ELR (cell line): ENCODE measurements around the gene ZNF354C.
"Not testable (repeated sequence)": the region's sequence is repeated elsewhere in the genome, so short reads cannot be mapped to it uniquely, and the experiment has no call there.

Source experiments
- DNase-seq: peaks from one replicate; pipeline ENCODE4 v3.0.0-alpha.2; 2015; ENCODE audit warnings: low read depth

Gene ZNF354C

GRCh38 chr5:179060116-179061008 is at the start of gene ZNF354C:
ZNF354C (plus strand) TSS chr5:179060373; CDS start chr5:179062069, 1,696 bp downstream.
- DNase-seq = peak; percentile 91

- peak; percentile 94 for DNase-seq
Measured at GRCh38 chr5:179023528-179024189, 36.5 kb upstream of the ZNF354C start, which contains the start of gene ZNF879. ZNF879 (plus strand) TSS chr5:179023804; CDS start chr5:179025005, 1,201 bp downstream.

GRCh38 chr5:179033004-179033580 is 27.1 kb upstream of the ZNF354C start:
- DNase-seq = no peak

GRCh38 chr5:179044765-179045164 is 15.4 kb upstream of the ZNF354C start:
- no peak for DNase-seq

- DNase-seq = no peak
Measured at GRCh38 chr5:179051784-179052183, 8.4 kb upstream of the ZNF354C start.

GRCh38 chr5:179054036-179054785 is 6.0 kb upstream of the ZNF354C start:
- no peak for DNase-seq

GRCh38 chr5:179054876-179055275 is 5.3 kb upstream of the ZNF354C start:
- no peak for DNase-seq

GRCh38 chr5:179055436-179055835 is 4.7 kb upstream of the ZNF354C start:
- no peak for DNase-seq

GRCh38 chr5:179055841-179056240 is 4.3 kb upstream of the ZNF354C start:
- DNase-seq = no peak

GRCh38 chr5:179061025-179061424 is 852 bp downstream of the ZNF354C start:
- DNase-seq = no peak

DNA sequence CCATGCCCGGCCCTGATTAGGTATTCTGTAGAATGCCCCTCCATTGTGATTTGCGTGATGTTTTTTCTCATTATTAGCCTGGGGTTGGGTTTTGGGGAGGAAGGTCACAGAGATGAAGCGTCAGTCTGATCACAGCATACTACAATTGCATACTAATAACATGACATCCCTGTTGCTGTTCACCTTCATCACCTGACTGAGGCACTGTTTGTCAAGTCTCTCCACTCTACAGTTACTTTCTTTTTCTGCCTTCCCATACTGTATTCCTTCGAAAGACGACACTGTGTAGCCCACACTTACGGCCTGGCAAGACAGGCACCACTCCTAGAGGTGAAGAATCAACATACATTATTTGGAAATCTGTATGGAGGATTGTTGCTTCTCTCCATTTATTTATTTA is 5.5 kb downstream of the ZNF354C start:
- DNase-seq = no peak

DNA sequence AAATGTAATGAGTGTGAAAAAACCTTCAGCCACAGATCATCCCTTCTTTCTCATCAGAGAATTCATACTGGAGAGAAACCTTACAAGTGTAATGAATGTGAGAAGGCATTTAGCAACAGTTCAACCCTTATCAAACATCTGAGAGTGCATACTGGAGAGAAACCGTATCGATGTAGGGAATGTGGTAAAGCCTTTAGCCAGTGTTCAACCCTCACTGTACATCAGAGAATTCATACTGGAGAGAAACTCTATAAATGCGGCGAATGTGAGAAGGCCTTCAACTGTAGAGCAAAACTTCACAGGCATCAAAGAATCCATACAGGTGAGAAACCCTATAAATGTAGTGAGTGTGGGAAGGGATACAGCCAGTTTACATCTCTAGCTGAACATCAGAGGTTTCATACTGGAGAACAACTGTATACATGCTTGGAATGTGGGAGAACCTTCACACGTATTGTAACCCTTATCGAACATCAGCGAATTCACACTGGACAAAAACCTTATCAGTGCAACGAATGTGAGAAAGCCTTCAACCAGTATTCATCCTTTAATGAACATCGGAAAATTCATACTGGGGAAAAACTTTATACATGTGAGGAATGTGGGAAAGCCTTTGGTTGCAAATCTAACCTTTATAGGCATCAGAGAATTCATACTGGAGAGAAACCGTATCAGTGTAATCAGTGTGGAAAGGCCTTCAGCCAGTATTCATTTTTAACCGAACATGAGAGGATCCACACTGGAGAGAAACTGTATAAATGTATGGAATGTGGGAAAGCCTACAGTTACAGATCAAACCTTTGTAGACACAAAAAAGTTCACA is 19.2 kb downstream of the ZNF354C start:
- DNase-seq = no peak

GRCh38 chr5:179080724-179081123 is 20.6 kb downstream of the ZNF354C start:
- DNase-seq = no peak

- DNase-seq = no peak
Measured at GRCh38 chr5:179089502-179089901, 29.3 kb downstream of the ZNF354C start.

DNA sequence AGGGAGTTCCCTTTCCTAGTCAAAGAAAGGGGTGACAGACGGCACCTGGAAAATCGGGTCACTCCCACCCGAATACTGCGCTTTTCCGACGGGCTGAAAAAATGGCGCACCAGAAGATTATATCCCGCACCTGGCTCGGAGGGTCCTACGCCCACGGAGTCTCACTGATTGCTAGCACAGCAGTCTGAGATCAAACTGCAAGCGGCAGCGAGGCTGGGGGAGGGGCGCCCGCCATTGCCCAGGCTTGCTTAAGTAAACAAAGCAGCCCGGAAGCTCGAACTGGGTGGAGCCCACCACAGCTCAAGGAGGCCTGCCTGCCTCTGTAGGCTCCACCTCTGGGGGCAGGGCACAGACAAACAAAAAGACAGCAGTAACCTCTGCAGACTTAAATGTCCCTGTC is 41.1 kb downstream of the ZNF354C start:
- DNase-seq = not testable (repeated sequence)

DNA sequence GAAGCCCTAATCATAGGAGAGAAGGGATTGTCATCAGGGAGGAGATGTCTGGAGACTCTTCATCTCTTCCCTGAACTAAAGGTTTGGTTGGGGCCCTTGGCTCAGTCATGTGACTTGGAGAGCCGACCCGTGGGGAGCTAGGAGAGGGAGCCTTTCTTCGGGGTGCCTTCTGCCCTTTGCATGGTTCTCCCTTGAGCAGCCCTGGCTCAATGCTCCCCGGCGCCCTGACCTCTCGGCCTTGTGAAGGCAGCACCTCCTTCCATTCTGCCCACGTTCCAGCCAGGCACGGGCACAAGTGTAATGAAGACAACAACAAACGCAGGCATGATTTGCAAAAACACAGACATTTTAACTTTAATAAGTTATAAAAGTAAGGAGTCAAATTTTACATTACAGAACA is 50.4 kb downstream of the ZNF354C start:
- no peak for DNase-seq

GRCh38 chr5:179111267-179112207 is 51.4 kb downstream of the ZNF354C start:
- DNase-seq = no peak

DNA sequence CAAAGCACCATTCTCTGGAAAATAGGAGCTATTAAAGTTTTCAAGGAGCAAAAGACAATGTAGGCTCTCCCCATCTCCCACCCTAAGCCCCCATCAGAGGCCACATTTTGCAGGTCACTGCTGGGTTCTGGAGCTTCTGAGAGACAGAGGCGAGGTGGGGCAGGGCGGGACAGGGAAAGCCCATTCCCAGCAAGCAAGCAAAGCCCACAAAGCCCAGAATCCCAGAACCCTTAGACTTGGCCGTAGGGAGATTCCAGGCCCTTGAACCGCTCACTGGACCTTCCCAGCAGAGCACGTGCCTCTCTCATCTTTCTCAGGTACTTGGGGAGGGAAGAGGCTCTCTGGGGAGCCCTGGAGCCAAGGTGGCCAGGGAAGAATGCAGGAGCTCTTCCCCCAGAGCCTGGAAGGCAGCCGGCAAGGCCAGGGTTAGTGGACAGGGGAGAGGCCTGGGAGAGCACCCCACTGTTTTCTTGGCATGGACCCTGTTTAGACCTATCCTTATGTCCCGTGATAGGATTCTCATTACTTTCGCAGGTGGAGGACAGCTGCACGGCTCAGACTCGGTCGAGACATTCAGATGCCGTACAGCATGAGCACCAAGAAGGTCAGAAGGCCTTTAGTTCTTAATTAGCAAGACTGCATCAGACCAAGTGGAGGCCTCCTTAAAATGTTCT is 52.4 kb downstream of the ZNF354C start:
- no peak for DNase-seq

DNA sequence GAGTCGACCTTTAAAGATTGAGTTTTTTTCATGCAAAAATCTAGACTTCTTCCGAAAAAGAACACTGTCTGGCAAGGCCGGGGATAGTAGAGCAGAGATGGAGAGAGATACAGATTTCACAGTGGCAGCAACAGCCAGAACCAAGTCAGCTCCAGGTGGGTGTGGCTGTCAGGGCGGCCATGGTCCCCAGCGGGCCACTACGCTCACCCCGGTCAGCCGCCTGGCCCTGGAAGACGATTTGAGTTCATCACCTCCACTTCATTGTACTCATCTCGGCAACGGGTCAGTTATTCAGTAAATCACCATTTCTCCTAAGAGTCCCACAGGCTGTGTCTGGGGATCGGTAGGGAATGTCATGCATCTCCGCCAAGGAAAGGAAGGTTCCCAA is 53.0 kb downstream of the ZNF354C start:
- DNase-seq = no peak
